GM23338 (cell line): ENCODE results near the gene RNF112. TPM values are rescaled to one million over a fixed set of nuclear protein-coding genes. Genes with fewer than 3 reads are reported as not detected.

ENCODE experiments used
- ATAC-seq: fragments of 200-7000 bp; cut with Tn5 transposase; 3 replicates; pipeline ENCODE4 v1.9.1; 2020
- DNase-seq: peaks from one replicate; pipeline ENCODE4 v3.0.0-alpha.2; 2015; ENCODE audit warnings: low spot score
- H2AFZ ChIP-seq: fragments of 200-600 bp; sonication (generic); 2 replicates; pipeline ENCODE4 v1.8.0; 2016; ENCODE audit warnings: antibody characterized with exemption, mild to moderate bottlenecking, moderate library complexity
- H3F3A ChIP-seq: fragments of 200-600 bp; sonication (generic); replicated peaks from 2 replicates; pipeline ENCODE4 v1.8.0; 2017; ENCODE audit warnings: antibody characterized with exemption, mixed run types, low read depth
- H3K27ac ChIP-seq: fragments of 200-600 bp; sonication (generic); 2 replicates; pipeline ENCODE4 v1.6.1; 2016; ENCODE audit warnings: low read depth
- H3K27me3 ChIP-seq: fragments of 200-600 bp; sonication (generic); 2 replicates; pipeline ENCODE4 v1.8.0; 2016; ENCODE audit warnings: mild to moderate bottlenecking, mixed run types, moderate library complexity; ENCODE audit not compliant: insufficient read depth
- H3K36me3 ChIP-seq: fragments of 200-600 bp; sonication (generic); 2 replicates; pipeline ENCODE4 v1.8.0; 2016; ENCODE audit warnings: mild to moderate bottlenecking; ENCODE audit not compliant: insufficient read depth
- H3K4me1 ChIP-seq: fragments of 200-600 bp; sonication (generic); 2 replicates; pipeline ENCODE4 v1.8.0; 2016; ENCODE audit warnings: mild to moderate bottlenecking, moderate library complexity; ENCODE audit not compliant: insufficient read depth
- H3K4me2 ChIP-seq: fragments of 200-600 bp; sonication (generic); 2 replicates; pipeline ENCODE4 v1.7.1; 2017; ENCODE audit warnings: mixed run types
- H3K4me3 ChIP-seq: fragments of 200-600 bp; sonication (generic); 2 replicates; pipeline ENCODE4 v1.6.1; 2016; ENCODE audit warnings: mixed run types
- H3K79me2 ChIP-seq: fragments of 200-600 bp; sonication (generic); replicated peaks from 2 replicates; pipeline ENCODE4 v1.8.0; 2017; ENCODE audit warnings: mild to moderate bottlenecking; ENCODE audit not compliant: insufficient read depth
- H3K9me2 ChIP-seq: fragments of 200-600 bp; sonication (generic); 2 replicates; pipeline ENCODE4 v1.8.0; 2017; ENCODE audit not compliant: insufficient read depth
- H4K20me1 ChIP-seq: fragments of 200-600 bp; sonication (generic); replicated peaks from 2 replicates; pipeline ENCODE4 v1.8.0; 2017; ENCODE audit warnings: mild to moderate bottlenecking; ENCODE audit not compliant: insufficient read depth
- H3K27ac Mint-ChIP-seq: 2 replicates; pipeline ENCODE4 v1.8.0; 2020; ENCODE audit warnings: inconsistent platforms, mild to moderate bottlenecking, moderate library complexity, mixed read lengths
- H3K27me3 Mint-ChIP-seq: 3 replicates; pipeline ENCODE4 v1.8.0; 2022; ENCODE audit warnings: low read depth, mild to moderate bottlenecking, moderate library complexity, mixed read lengths, inconsistent platforms; ENCODE audit not compliant: insufficient read depth, poor library complexity
- H3K36me3 Mint-ChIP-seq: 3 replicates; pipeline ENCODE4 v1.8.0; 2021; ENCODE audit warnings: low read depth, mild to moderate bottlenecking, inconsistent platforms, moderate library complexity, mixed read lengths
- H3K4me1 Mint-ChIP-seq: 3 replicates; pipeline ENCODE4 v1.8.0; 2020; ENCODE audit warnings: mild to moderate bottlenecking, inconsistent platforms, mixed read lengths
- H3K4me3 Mint-ChIP-seq: 3 replicates; pipeline ENCODE4 v1.8.0; 2021; ENCODE audit warnings: moderate library complexity, mild to moderate bottlenecking, inconsistent platforms, mixed read lengths
- H3K9me3 Mint-ChIP-seq: 3 replicates; pipeline ENCODE4 v1.8.0; 2020; ENCODE audit warnings: moderate library complexity, mild to moderate bottlenecking, inconsistent platforms, mixed read lengths
- ETS1 ChIP-seq: IDR thresholded peaks from 2 replicates; pipeline ENCODE4 v1.6.1; 2016; ENCODE audit warnings: antibody characterized with exemption
- EZH2 ChIP-seq: fragments of 200-600 bp; sonication (generic); IDR thresholded peaks from one replicate; pipeline ENCODE4 v1.8.0; 2017; ENCODE audit warnings: antibody characterized with exemption, mild to moderate bottlenecking, low read depth; ENCODE audit not compliant: unreplicated experiment
- EZH2phosphoT487 ChIP-seq: fragments of 200-600 bp; sonication (generic); IDR thresholded peaks from one replicate; pipeline ENCODE4 v1.8.1; 2018; ENCODE audit warnings: antibody characterized with exemption; ENCODE audit not compliant: unreplicated experiment
- JUNB ChIP-seq: IDR thresholded peaks from one replicate; pipeline ENCODE4 v1.6.1; 2016; ENCODE audit warnings: antibody characterized with exemption; ENCODE audit not compliant: unreplicated experiment
- NANOG ChIP-seq: IDR thresholded peaks from 2 replicates; pipeline ENCODE4 v1.6.1; 2016; ENCODE audit warnings: antibody characterized with exemption, borderline replicate concordance
- REST ChIP-seq: IDR thresholded peaks from one replicate; pipeline ENCODE4 v1.6.1; 2018; ENCODE audit warnings: antibody characterized with exemption; ENCODE audit not compliant: unreplicated experiment
- STAT1 ChIP-seq: IDR thresholded peaks from one replicate; pipeline ENCODE4 v1.6.1; 2016; ENCODE audit warnings: antibody characterized with exemption; ENCODE audit not compliant: unreplicated experiment
- ZNF114 ChIP-seq: fragments of 250-450 bp; sonication (Bioruptor Pico); IDR thresholded peaks from 2 replicates; pipeline ENCODE4 v1.5.0; 2020; ENCODE audit warnings: mild to moderate bottlenecking, moderate library complexity
- ZNF462 ChIP-seq: fragments of 250-450 bp; sonication (Bioruptor Pico); IDR thresholded peaks from 2 replicates; pipeline ENCODE4 v1.5.0; 2020; ENCODE audit warnings: mild to moderate bottlenecking, moderate library complexity
- polyA plus RNA-seq: library from polyadenylated mRNA; unstranded; fragments of >200 nt; fragmentation: Nextera tagmentation; extraction: Ambion mirVana; gene quantifications from 2 replicates; pipeline ENCODE4 v1.2.1, GENCODE V29; 2016
- total RNA-seq: library from RNA; depleted of rRNA; stranded (reverse); fragments of >200 nt; shearing (Covaris generic); gene quantifications from 2 replicates; pipeline ENCODE4 v1.2.3, GENCODE V29; 2014

RNF112 gene
- total and polyA plus RNA-seq, 2 experiments from 2014 or later = 0.42 to 4.1 TPM

- peaks cover 11% of the 10 kb centered on the region for H3K27me3 Mint-ChIP-seq
- Histone ChIP-seq H3K36me3 (no peaks in the 10 kb centered on the region; the same call in 1 of the 2 replicates), H3K4me1 (peaks cover 49% of the 10 kb centered on the region), H3K4me3 (no peak overlapping the region), H3K4me2 (peak overlapping the region; percentile 70; the same call in 1 of the 2 replicates), H2AFZ (no peak overlapping the region), H3K27me3 (no peaks in the 10 kb centered on the region), H3K27ac (no peak overlapping the region), H3F3A (peaks cover 21% of the 10 kb centered on the region), H4K20me1 (no peaks in the 10 kb centered on the region), H3K79me2 (no peaks in the 10 kb centered on the region), H3K9me2 (0 out of 2 replicates have a peak, but pooled peaks cover 3% of the 10 kb centered on the region)
- H3K4me1 Mint-ChIP-seq = peaks cover 59% of the 10 kb centered on the region
- H3K36me3 Mint-ChIP-seq = no peaks in the 10 kb centered on the region
- TF ChIP-seq REST = no peak
- H3K9me3 Mint-ChIP-seq = no peaks in the 10 kb centered on the region
- H3K27ac Mint-ChIP-seq = peak overlapping the region; percentile 60
- H3K4me3 Mint-ChIP-seq = no peak overlapping the region; the same call in 2 of the 3 replicates
- no peak for DNase-seq
- no peak for ATAC-seq
Observed at GRCh38 chr17:19456016-19456927, 45.2 kb downstream of the RNF112 start.

- no peak overlapping the region for H3K4me3 ChIP-seq
- peaks cover 66% of the 10 kb centered on the region for H3K4me1 Mint-ChIP-seq
Observed at GRCh38 chr17:19457046-19457445, 46.0 kb downstream of the RNF112 start.

More at GRCh38 chr17:19457046-19457445, 46.0 kb downstream of the RNF112 start:
- Histone ChIP-seq H3K27me3 (no peaks in the 10 kb centered on the region), H3K27ac (peak overlapping the region; percentile 96; the same call in 1 of the 2 replicates), H2AFZ (no peak overlapping the region), H3F3A (peaks cover 21% of the 10 kb centered on the region), H3K4me2 (peak overlapping the region; percentile 70), H3K4me1 (peaks cover 55% of the 10 kb centered on the region), H3K9me2 (0 out of 2 replicates have a peak, but pooled peaks cover 3% of the 10 kb centered on the region), H3K36me3 (no peaks in the 10 kb centered on the region), H3K79me2 (no peaks in the 10 kb centered on the region), H4K20me1 (no peaks in the 10 kb centered on the region)
- DNase-seq = no peak
- no peaks in the 10 kb centered on the region for H3K36me3 Mint-ChIP-seq
- no peaks in the 10 kb centered on the region for H3K9me3 Mint-ChIP-seq
- H3K27ac Mint-ChIP-seq = peak overlapping the region; percentile 60
- no peak for ATAC-seq
- peak overlapping the region; percentile 27; the same call in 2 of the 3 replicates for H3K4me3 Mint-ChIP-seq
- TF ChIP-seq NANOG = no peak
- TF ChIP-seq ETS1 = no peak
- TF ChIP-seq JUNB = no peak
- no peak for TF ChIP-seq STAT1
- no peak for TF ChIP-seq EZH2phosphoT487
- no peak for TF ChIP-seq EZH2
- TF ChIP-seq ZNF114 (CRISPR knock-in tag) = no peak
- no peak for TF ChIP-seq ZNF462 (CRISPR knock-in tag)
- peaks cover 18% of the 10 kb centered on the region for H3K27me3 Mint-ChIP-seq
